Activated CD8-positive, alpha-beta memory T cell treated with anti-CD3 and anti-CD28 coated beads for 4 hours (primary cell): Measurements from ENCODE around the gene APMAP.

Experiments used
- DNase-seq, 2 donors: peaks; one replicate each; pipeline ENCODE4 v3.0.0-alpha.2; 2020; ENCODE audit warnings: low read depth in 2 of 2

APMAP gene

GRCh38 chr20:25025091-25025861 is 32.7 kb upstream of the APMAP start:
- DNase-seq = no peak

GRCh38 chr20:25024171-25024570 is 31.6 kb upstream of the APMAP start:
- DNase-seq = no peak

- no peak for DNase-seq
Measured at GRCh38 chr20:25023356-25023755, 30.8 kb upstream of the APMAP start.

GRCh38 chr20:25022680-25023079 is 30.1 kb upstream of the APMAP start:
- no peak for DNase-seq

- DNase-seq = no peak
Measured at GRCh38 chr20:25021336-25021735, 28.8 kb upstream of the APMAP start.

- no peak for DNase-seq
Measured at GRCh38 chr20:25020901-25021301, 28.4 kb upstream of the APMAP start.

- no peak for DNase-seq
Measured at GRCh38 chr20:25020345-25020744, 27.8 kb upstream of the APMAP start.

- no peak for DNase-seq
Measured at GRCh38 chr20:25019381-25020155, 27.0 kb upstream of the APMAP start.

- DNase-seq = no peak
Measured at GRCh38 chr20:25018841-25019240, 26.3 kb upstream of the APMAP start.

GRCh38 chr20:25018425-25018824 is 25.9 kb upstream of the APMAP start:
- DNase-seq = no peak

- no peak for DNase-seq
Measured at GRCh38 chr20:25017257-25017803, 24.8 kb upstream of the APMAP start.

GRCh38 chr20:25016471-25016870 is 23.9 kb upstream of the APMAP start:
- no peak for DNase-seq

- DNase-seq = no peak
Measured at GRCh38 chr20:25015986-25016385, 23.4 kb upstream of the APMAP start.

GRCh38 chr20:25014816-25015215 is 22.3 kb upstream of the APMAP start:
- no peak for DNase-seq

- no peak for DNase-seq
Measured at GRCh38 chr20:25013478-25014380, 21.2 kb upstream of the APMAP start.

- no peak for DNase-seq
Measured at GRCh38 chr20:25012616-25013189, 20.2 kb upstream of the APMAP start.

GRCh38 chr20:25011831-25012241 is 19.3 kb upstream of the APMAP start:
- no peak for DNase-seq

- no peak for DNase-seq
Measured at GRCh38 chr20:25011261-25011660, 18.7 kb upstream of the APMAP start.

- DNase-seq = no peak
Measured at GRCh38 chr20:25009218-25010145, 16.9 kb upstream of the APMAP start.
